ENCODE measurements around the gene STPG2.

GRCh38 chr4:97531351-97531750, 611.9 kb downstream of the STPG2 start:
- TF ChIP-seq CTCF (IDR thresholded peaks at IDR 0.05) (no peak), POLR2A (IDR thresholded peaks at IDR 0.05) (no peak), EP300 (IDR thresholded peaks at IDR 0.05) (no peak)
